A549 treated with CpdA at 1 μM for 4 hours (cell line): ENCODE data around the gene FBXW10. TPM values are rescaled to one million over a fixed set of nuclear protein-coding genes. Genes with fewer than 3 reads are reported as not detected.

Experiments
- total RNA-seq: library from RNA; stranded (reverse); fragments of 200-300 nt; extraction: Qiagen RNA extraction; gene quantifications from 5 replicates; pipeline ENCODE4 v1.2.3, GENCODE V29; 2022; ENCODE audit warnings: low read depth

The FBXW10 gene
- total RNA-seq, result 0.96 to 1.9 TPM (median 1.2 TPM) in 5 replicates

GRCh38 chr17:18743699-18744421 is at the start of gene FBXW10:
FBXW10 (plus strand) TSS chr17:18744054; CDS start chr17:18744245, 191 bp downstream.

GRCh38 chr17:18780991-18781718 is 37.3 kb downstream of the FBXW10 start, which contains the start of gene TVP23B:
TVP23B (plus strand) TSS chr17:18781183; CDS start chr17:18781294, 111 bp downstream.

Other genes starting within 250 kb of the FBXW10 start
- not detected in 5 replicates for gene TBC1D28, start 99.7 kb upstream of the FBXW10 start, total RNA-seq
- 3.4 to 5.3 TPM (median 4.9 TPM) in 5 replicates for gene FOXO3B, start 61.7 kb upstream of the FBXW10 start, total RNA-seq
- 70.8 to 79.6 TPM (median 76.6 TPM) in 5 replicates for gene TVP23B, start 37.1 kb downstream of the FBXW10 start, total RNA-seq
- 45.2 to 47.9 TPM (median 46.2 TPM) in 5 replicates for gene PRPSAP2, start 114.1 kb downstream of the FBXW10 start, total RNA-seq
- gene SLC5A10, start 208.1 kb downstream of the FBXW10 start, total RNA-seq, result 0.09 to 0.22 TPM (median 0.17 TPM) in 5 replicates